HG03108 (cell line): ENCODE results near the gene TM4SF20.
A peak's percentile ranks its signal among the peaks of the same experiment; 100 is the strongest.

Experiments used
- ATAC-seq: cut with Tn5 transposase; IDR thresholded peaks from one replicate; pipeline ENCODE4 v1.9.1; 2021; ENCODE audit warnings: moderate library complexity; ENCODE audit not compliant: unreplicated experiment

The TM4SF20 gene

GRCh38 chr2:227379095-227379494 is at the start of gene TM4SF20:
Gene TM4SF20, minus strand, starts transcription at chr2:227379306. Its CDS starts 38 bp downstream, at chr2:227379268.
- no peak for ATAC-seq

GRCh38 chr2:227428731-227429285 is 49.7 kb upstream of the TM4SF20 start:
- no peak for ATAC-seq

GRCh38 chr2:227423656-227424499 is 44.8 kb upstream of the TM4SF20 start:
- no peak for ATAC-seq

- ATAC-seq = no peak
These were observed 41.3 kb upstream of the TM4SF20 start for GRCh38 chr2:227420087-227421052.

- no peak for ATAC-seq
These were observed 37.6 kb upstream of the TM4SF20 start for GRCh38 chr2:227416701-227417100.

GRCh38 chr2:227415538-227416424 is 36.7 kb upstream of the TM4SF20 start:
- no peak for ATAC-seq

GRCh38 chr2:227414846-227415245 is 35.7 kb upstream of the TM4SF20 start:
- ATAC-seq = no peak

GRCh38 chr2:227413371-227413770 is 34.3 kb upstream of the TM4SF20 start:
- no peak for ATAC-seq

- ATAC-seq = no peak
These were observed 33.8 kb upstream of the TM4SF20 start for GRCh38 chr2:227412877-227413276.

GRCh38 chr2:227411990-227412350 is 32.9 kb upstream of the TM4SF20 start:
- no peak for ATAC-seq

GRCh38 chr2:227411320-227411989 is 32.3 kb upstream of the TM4SF20 start:
- ATAC-seq = peak; percentile 81

GRCh38 chr2:227410191-227410590 is 31.1 kb upstream of the TM4SF20 start:
- no peak for ATAC-seq

- no peak for ATAC-seq
These were observed 28.6 kb upstream of the TM4SF20 start for GRCh38 chr2:227407591-227408151.

- peak; percentile 39 for ATAC-seq
These were observed 27.3 kb upstream of the TM4SF20 start for GRCh38 chr2:227406177-227407031.

- ATAC-seq = no peak
These were observed 25.6 kb upstream of the TM4SF20 start for GRCh38 chr2:227404585-227405271.

- ATAC-seq = no peak
These were observed 23.9 kb upstream of the TM4SF20 start for GRCh38 chr2:227402959-227403358.

- no peak for ATAC-seq
These were observed 23.2 kb upstream of the TM4SF20 start for GRCh38 chr2:227402321-227402720.

GRCh38 chr2:227401550-227401949 is 22.4 kb upstream of the TM4SF20 start:
- ATAC-seq = no peak
